NCI-H82 treated with DMSO at 0.1 percent for 48 hours (cell line): ENCODE measurements around the gene ALDH1A3.
"Not testable (repeated sequence)": the region's sequence is repeated elsewhere in the genome, so short reads cannot be mapped to it uniquely, and the experiment has no call there.

Source experiments
- DNase-seq: peaks from one replicate; lab custom pipeline; 2025; ENCODE audit not compliant: unreplicated experiment; lab: John Stamatoyannopoulos, UW

Gene ALDH1A3

GRCh38 chr15:100879464-100880138 lies at the start of gene ALDH1A3:
TSS of gene ALDH1A3 (plus strand) at chr15:100879831. CDS start at chr15:100879908, 77 bp downstream.
- no peak for DNase-seq

DNA sequence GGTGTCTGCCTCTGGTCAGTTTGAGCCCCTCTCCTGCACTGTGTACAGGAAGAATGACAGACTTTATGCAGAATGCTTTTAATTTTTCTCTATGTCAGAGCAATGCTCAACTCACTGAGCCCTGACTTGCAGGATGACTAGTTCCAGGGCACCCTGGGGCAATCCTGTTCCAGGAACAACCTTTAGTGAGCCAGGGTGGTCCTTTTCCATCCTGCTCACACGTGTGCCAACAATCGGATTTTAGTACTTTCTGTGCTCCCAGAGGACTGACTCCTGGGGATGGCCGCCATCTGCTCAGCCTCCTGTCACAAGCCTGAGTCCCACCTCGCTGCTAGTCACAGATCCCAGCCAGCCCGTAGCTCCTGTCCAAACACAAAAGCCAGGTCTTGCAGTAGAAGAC lies 48.2 kb upstream of the ALDH1A3 start:
- DNase-seq = peak; percentile 94

DNA sequence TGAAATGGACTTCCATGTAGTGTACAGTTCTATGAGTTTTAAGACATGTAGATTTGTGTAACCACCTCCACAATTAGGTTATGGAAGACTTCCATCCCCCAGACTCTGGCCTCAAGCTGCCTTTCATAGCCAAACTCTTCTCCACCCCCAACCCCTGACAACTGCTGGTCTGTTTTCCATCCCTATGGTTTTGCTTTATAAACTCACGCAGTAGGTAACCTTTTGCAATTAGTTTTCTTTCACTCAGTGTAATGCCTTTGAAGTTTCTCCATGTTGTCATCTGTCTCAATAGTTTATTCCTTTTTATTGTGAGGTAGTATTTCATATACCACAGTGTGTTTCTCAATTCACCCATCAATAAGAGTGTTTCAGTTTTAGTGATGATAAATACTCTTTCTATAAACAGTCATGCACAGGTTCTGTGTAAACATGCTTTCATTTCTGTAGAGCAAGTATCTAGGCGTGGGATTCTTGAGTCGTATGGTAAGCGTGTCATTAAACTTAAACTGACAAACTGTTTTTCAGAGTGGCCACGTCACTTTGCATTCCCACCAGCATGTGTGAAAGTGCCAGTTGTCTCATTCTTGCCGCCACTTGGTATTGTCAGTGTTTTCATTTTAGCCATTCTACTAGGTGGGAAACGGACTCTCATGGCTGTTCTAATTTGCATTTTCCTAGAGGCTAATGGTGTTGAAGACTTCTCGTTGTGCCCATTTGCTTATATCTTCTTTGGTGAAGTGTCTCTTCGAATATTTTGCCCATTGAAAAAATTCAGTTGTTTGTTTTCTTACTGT lies 47.3 kb upstream of the ALDH1A3 start:
- no peak for DNase-seq

DNA sequence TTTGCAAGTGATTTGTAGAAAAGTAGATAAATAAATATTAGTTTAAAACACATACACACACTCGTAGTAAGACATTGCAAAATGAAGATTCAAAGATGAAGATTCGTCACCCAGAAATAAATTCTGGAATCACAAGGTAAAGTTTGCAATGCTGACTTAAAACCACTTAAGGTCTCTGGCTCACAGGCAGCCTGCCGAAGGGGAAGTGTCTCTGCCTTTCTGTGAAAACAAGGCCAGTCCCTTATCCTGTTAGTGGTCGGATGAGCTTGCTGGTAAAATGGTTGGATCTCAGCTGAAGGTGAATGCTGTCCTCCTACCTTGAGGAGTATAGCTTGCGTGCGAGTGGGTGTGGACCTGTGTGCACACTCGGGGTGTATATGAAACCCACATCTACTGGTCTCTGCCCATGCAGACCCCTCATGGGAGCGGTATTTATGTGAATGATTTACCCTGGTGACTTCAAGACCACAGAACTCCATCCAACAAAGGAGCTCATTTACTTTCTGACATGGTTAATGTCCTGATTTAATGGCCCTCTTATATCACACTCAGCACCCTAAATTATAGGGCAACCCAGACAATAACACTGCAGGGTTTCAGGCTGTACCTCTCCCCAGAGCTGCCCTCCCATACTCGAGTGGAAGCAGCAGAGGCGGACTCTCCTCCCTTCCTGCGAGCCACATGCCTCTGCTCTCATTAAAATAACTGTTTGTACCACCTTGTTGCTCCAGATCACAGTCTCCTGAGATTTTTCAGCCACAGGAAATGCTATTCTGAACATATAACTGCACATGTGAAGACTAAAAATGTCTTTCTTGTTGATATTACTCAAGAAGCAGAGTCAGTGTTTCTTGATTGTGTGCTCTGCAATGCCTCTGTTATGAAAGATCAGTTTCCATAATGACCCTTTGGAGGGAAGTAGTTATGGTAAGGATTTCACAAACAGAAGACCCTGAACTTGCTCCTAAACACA lies 45.9 kb upstream of the ALDH1A3 start:
- peak; percentile 51 for DNase-seq

DNA sequence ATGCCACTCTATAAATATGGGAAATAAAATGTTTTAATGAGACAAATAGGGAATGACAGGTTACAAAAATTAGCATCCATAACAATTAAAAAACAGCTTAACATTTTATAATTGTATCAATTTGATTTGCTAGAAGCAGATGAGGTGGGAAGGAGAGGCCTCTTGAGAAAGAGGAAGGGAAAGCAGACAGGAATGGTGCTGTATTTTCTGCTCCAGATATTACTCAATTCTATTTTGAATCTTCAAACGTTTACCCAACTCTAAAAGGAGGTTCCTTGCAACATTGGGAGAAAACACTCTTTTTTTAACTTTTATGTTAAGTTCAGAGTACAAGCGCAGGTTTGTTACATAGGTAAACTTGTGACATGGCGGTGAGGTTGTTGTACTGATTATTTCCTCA lies 44.9 kb upstream of the ALDH1A3 start:
- DNase-seq = no peak

GRCh38 chr15:100835636-100836035 lies 44.0 kb upstream of the ALDH1A3 start:
- no peak for DNase-seq

GRCh38 chr15:100836501-100836900 lies 43.1 kb upstream of the ALDH1A3 start:
- no peak for DNase-seq

- no peak for DNase-seq
Observed at GRCh38 chr15:100841426-100841825, 38.2 kb upstream of the ALDH1A3 start.

DNA sequence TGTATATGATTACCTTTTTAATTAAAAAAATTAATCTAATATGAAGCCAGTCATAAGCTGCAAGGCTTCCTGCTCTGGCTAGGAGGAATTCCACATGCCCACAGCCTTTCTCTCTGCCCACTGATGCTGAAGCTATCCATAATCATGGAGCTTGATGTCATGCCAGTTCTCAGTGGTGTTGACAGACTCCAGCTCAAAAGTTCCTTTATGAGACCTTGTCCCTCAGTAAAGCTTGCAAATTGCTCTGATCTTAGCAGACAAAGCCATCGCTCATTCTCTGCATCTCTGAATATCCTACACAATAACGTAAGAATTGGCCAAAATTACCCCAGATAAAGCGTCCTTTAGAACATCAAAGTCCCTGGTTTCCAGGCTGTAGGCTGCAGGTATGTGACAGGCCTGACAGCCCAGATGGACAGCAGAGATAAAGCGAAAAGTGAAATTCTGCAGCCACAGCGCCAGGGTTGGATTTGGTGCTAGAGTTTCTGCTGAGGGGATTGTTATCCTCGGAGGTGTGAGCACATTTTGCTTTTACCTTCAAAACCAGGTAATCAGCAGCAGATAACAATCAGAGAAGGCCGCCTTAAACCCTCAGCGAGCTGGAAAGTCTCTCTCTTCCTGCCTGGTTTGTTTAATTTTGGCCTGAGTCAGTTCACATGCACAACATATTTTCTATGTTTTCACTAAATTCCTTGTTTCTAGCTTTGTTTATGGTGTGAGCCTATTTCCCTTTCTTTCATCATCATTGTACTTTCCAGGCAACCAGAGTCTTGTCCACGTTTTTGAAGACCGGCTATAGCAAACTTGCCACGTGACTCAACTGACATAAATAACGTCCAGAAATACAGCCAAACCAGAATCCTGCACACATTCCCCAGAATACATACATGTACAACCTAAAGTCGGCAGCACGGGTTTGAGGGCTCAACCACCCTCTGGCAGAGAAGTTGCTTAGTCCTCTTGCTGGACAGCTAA lies 36.6 kb upstream of the ALDH1A3 start:
- no peak for DNase-seq

DNA sequence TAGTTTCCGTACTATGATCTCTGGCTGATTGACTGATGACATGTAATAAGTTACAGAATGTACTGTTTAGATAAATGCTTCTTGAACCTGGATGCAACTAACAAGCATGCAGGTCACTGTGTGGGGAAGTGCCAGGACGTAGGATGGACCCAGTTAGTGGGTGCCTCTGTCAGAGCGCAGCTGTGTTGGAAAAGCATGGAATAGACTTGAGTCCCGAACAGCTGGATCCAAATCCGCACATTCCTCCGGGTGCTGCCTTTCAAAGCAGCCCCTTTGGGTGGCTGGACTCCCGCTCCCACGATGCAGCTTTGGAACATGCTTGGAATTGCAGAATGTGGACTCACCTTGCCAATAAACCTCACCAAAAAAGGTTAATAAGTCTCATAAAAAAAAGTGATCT lies 35.5 kb upstream of the ALDH1A3 start:
- no peak for DNase-seq

DNA sequence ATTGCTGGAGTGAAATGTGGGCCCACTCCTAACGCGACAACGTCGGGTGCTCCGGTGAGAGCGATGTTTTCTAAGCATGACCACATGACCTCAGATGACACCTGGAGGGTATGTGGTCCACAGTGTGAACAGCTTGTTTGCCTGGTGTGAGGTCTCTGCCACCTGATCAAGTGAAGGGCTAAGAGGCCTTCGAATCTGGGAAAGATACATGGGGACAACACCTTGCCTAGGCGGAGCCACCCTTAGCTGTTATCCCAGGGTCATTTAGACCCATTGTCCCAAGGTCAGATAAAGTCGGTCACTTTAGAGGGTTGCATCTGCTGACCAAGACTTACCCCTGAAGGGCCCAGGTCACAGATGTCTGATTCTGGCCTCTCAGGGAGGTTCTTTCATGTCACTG lies 34.9 kb upstream of the ALDH1A3 start:
- DNase-seq = no peak

- no peak for DNase-seq
Observed at GRCh38 chr15:100847194-100847593, 32.4 kb upstream of the ALDH1A3 start.

DNA sequence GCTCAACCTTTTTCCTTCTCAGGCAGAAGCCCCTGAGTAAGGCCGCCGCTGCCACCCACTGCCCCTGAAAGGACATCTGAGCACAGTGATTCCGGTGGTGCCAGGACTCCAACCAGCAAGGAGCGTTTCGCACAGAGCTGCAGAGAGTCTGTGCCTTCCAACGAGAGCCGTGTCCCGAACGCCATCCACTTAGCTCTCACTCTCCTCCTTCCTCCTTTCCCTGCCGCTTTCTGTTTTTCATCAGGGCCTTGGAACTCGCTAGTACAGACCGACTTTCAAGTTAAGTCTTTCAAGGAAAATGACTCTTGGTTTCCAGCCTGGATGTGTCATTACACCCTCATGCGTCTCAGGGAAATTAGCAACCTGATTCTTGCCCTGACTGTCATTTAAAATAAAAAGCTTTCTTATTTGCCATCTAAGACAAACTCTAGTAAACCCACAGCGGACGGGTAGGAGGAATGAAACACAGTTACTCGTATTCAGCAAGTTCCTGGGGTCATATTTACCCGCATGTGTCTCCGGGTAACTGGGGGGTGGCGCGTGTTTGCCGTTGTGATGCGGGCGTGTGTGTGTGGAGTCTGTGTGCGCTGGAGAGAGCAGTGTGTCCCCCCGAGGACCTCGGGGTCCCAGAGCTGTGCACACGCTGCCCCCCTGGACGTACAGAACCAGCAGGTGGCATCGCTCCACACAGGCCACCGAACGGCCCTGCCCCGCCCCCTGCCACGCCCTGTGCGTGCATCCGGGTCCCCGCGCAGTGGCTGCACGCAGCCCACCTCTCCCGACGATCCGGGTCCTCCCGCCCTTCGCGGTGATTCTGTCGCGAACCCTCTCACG lies 30.4 kb upstream of the ALDH1A3 start:
- no peak for DNase-seq

DNA sequence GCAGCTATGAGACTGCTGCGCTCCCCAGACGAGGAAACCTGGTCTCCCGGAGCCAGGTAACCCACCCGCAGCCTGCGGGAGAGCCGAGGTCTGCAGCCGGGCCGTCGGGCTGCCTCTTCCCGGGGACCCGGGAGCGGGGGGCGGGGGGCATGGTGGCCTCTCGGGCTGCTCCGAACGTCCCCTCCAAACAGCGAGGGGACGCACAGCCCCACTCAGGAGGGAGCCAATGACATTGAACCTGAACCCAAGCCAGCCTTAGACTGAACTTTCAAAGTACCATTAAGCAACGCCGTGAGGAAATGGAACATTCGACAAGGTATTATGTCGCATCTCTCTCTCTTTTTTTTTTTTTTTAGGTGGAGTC lies 29.8 kb upstream of the ALDH1A3 start:
- no peak for DNase-seq

GRCh38 chr15:100851428-100852015 lies 28.1 kb upstream of the ALDH1A3 start:
- not testable (repeated sequence) for DNase-seq

GRCh38 chr15:100852630-100853029 lies 27.0 kb upstream of the ALDH1A3 start:
- DNase-seq = no peak

DNA sequence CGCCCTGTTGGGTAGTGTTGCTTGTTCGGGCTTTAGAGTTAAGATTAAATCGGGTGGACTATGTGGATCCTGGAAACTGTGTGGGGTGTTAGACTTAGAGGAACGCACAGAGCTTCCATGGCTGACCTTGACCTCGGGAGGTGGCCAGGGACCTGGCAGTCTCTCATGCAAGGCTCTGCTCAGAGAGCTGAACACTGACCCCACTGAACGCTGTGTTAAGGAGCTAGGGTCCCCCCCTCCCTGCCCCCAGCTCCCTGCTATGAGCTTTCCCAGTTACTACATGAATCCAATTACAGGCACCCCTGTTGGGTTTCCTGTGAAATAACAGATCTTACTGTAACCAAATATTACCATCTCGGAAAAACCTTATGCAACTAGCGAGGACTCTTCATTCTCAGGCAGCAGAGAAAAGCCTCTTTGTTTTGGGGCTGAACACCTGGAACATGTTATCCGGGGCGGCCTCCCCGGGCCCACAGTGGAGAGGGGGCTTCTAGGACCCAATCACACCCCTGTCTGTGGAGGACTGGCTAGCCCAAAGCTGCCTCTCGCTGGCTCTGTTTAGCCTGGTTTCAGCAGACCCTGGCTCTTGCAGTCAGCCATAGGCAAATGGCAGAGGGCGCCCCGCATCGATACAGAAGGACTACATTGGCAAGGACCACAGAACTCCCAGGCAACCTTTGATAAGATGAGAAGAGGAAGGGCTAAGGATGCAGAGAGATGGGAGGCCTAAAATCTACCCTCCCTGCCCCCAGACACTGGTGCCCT lies 25.8 kb upstream of the ALDH1A3 start:
- no peak for DNase-seq

- no peak for DNase-seq
Observed at GRCh38 chr15:100856867-100857266, 22.8 kb upstream of the ALDH1A3 start.
